Uterus (tissue), 4 donors: ENCODE measurements around the gene PLS1. TPM values are rescaled to one million over a fixed set of nuclear protein-coding genes. Genes with fewer than 3 reads are reported as not detected.

Source experiments
- DNase-seq, 2 donors: peaks; one replicate each; pipeline ENCODE4 v3.0.0-alpha.2; 2019 to 2020
- H3K27ac ChIP-seq, 2 donors: fragments of 200-600 bp; sonication (generic); 1 replicate in 1 of 2; 2 replicates in 1 of 2; pipeline ENCODE4 v1.5.1; 2016 to 2018
- H3K27me3 ChIP-seq, 2 donors: fragments of 200-600 bp; sonication (generic); one replicate each; pipeline ENCODE4 v1.5.1; 2018 to 2019; ENCODE audit warnings: control low read depth in 1 of 2
- H3K36me3 ChIP-seq, 2 donors: fragments of 200-600 bp; sonication (generic); one replicate each; pipeline ENCODE4 v1.5.1; 2019; ENCODE audit warnings: control low read depth in 1 of 2
- H3K4me1 ChIP-seq, 2 donors: fragments of 200-600 bp; sonication (generic); one replicate each; pipeline ENCODE4 v1.5.1; 2018 to 2019; ENCODE audit warnings: control low read depth in 1 of 2
- H3K4me3 ChIP-seq, 2 donors: fragments of 200-600 bp; sonication (generic); 1 replicate in 1 of 2; 2 replicates in 1 of 2; pipeline ENCODE4 v1.5.1; 2018 to 2019; ENCODE audit warnings: mild to moderate bottlenecking in 1 of 2
- H3K9me3 ChIP-seq, 2 donors: fragments of 200-600 bp; sonication (generic); one replicate each; pipeline ENCODE4 v1.5.1; 2019; ENCODE audit warnings: control low read depth in 1 of 2
- POLR2A ChIP-seq, 2 donors: fragments of 450-650 bp; IDR thresholded peaks; one replicate each; pipeline ENCODE4 v1.6.1; 2016; ENCODE audit warnings: antibody characterized with exemption in 2 of 2, mild to moderate bottlenecking in 1 of 2, moderate library complexity in 1 of 2
- intact Hi-C: fragments of 100-400 bp; cut with DNase I; formaldehyde crosslinking; loops from one replicate; pipeline ENCODE4 v1.15.1; 2023; ENCODE audit warnings: low total_unique reads
- total RNA-seq, 4 donors: library from RNA; depleted of rRNA in 3 of 4; stranded (reverse); fragments of >200 nt in 3 of 4; gene quantifications; one replicate each; pipeline versions ENCODE4 v1.1.0 to v1.2.4, GENCODE V29; 2014 to 2023
- TF ChIP-seq, protein P1 (sequence below), 4 experiments: fragments of 200-600 bp in 2 of 4; fragments of 450-650 bp in 2 of 4; sonication (generic) in 2 of 4; IDR thresholded peaks; one replicate each; pipeline ENCODE4 v1.5.1; 2016 to 2019; ENCODE audit warnings: antibody characterized with exemption in 4 of 4, mild to moderate bottlenecking in 2 of 4, moderate library complexity in 1 of 4
- donor health status: DM: yes; HTN: yes; CAD: no.

PLS1 gene
- total RNA-seq, 4 donors from 2014 or later = 0.26 to 4.5 (median 1.8) TPM

- Histone ChIP-seq H3K4me3 (no peak overlapping the region), H3K36me3 (no peaks in the 10 kb centered on the region), H3K27me3 (no peaks in the 10 kb centered on the region), H3K27ac (no peak overlapping the region), H3K4me1 (no peaks in the 10 kb centered on the region), H3K9me3 (no peaks in the 10 kb centered on the region)
- no peak for DNase-seq
- no peak for TF ChIP-seq POLR2A (IDR thresholded peaks at IDR 0.05)
- TF ChIP-seq, protein P1, sequence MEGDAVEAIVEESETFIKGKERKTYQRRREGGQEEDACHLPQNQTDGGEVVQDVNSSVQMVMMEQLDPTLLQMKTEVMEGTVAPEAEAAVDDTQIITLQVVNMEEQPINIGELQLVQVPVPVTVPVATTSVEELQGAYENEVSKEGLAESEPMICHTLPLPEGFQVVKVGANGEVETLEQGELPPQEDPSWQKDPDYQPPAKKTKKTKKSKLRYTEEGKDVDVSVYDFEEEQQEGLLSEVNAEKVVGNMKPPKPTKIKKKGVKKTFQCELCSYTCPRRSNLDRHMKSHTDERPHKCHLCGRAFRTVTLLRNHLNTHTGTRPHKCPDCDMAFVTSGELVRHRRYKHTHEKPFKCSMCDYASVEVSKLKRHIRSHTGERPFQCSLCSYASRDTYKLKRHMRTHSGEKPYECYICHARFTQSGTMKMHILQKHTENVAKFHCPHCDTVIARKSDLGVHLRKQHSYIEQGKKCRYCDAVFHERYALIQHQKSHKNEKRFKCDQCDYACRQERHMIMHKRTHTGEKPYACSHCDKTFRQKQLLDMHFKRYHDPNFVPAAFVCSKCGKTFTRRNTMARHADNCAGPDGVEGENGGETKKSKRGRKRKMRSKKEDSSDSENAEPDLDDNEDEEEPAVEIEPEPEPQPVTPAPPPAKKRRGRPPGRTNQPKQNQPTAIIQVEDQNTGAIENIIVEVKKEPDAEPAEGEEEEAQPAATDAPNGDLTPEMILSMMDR (IDR thresholded peaks at IDR 0.05) = no peak
- intact Hi-C loops = no loop called here
Observed at GRCh38 chr3:142670120-142670519, 73.9 kb downstream of the PLS1 start.

DNA sequence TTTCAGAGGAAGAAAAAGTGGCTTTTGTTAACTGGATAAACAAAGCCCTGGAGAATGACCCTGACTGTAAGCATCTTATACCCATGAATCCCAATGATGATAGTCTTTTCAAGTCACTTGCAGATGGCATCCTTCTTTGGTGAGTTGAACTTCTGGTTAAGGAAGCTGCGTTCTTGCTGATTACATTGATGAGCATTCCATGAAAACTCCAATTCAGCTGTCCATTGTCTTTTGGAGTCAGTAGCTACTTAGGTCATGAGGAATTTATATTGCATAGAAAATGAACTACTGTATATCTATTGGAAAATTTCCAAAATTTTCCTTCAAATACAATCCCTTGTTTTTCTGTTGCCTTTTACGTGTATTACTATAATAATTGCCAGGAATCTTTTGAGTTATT, 80.0 kb downstream of the PLS1 start:
- Histone ChIP-seq H3K4me3 (no peak overlapping the region), H3K36me3 (no peaks in the 10 kb centered on the region), H3K4me1 (no peaks in the 10 kb centered on the region), H3K27me3 (no peaks in the 10 kb centered on the region), H3K9me3 (no peaks in the 10 kb centered on the region), H3K27ac (no peak overlapping the region)
- no peak for DNase-seq
- intact Hi-C loops = no loop called here
- TF ChIP-seq, protein P1 (IDR thresholded peaks at IDR 0.05) = no peak
- no peak for TF ChIP-seq POLR2A (IDR thresholded peaks at IDR 0.05)

- Histone ChIP-seq H3K36me3 (no peaks in the 10 kb centered on the region), H3K4me1 (no peaks in the 10 kb centered on the region), H3K9me3 (no peaks in the 10 kb centered on the region), H3K27ac (no peak overlapping the region), H3K4me3 (no peak overlapping the region), H3K27me3 (no peaks in the 10 kb centered on the region)
- intact Hi-C loops = no loop called here
- TF ChIP-seq POLR2A (IDR thresholded peaks at IDR 0.05) = no peak
- TF ChIP-seq, protein P1 (IDR thresholded peaks at IDR 0.05) = no peak
- DNase-seq = no peak
Observed at GRCh38 chr3:142680710-142681109, 84.5 kb downstream of the PLS1 start.

DNA sequence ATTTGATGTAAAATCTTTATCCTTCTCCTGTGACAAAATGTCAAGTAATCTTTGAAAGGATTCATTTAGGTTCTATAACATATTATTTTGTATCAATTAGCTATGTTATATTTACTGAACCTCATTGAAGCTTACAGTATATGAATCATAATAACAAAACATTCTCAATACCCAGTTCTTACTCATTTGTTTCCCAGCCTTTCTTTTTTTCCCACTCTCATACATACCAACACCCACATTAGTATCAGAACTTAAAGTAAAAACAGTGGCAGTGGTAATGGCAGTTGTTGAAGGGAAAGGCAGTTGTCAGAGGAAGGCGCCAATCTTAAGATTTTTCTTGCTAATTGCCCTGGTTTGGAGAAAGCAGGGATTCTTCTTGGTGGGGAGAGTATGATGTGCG, 94.4 kb downstream of the PLS1 start:
- Histone ChIP-seq H3K27ac (no peak overlapping the region), H3K27me3 (no peaks in the 10 kb centered on the region), H3K4me1 (no peaks in the 10 kb centered on the region), H3K36me3 (no peaks in the 10 kb centered on the region), H3K9me3 (no peaks in the 10 kb centered on the region), H3K4me3 (no peak overlapping the region)
- intact Hi-C loops = no loop called here
- DNase-seq = no peak
- no peak for TF ChIP-seq POLR2A (IDR thresholded peaks at IDR 0.05)
- TF ChIP-seq, protein P1 (IDR thresholded peaks at IDR 0.05) = no peak

DNA sequence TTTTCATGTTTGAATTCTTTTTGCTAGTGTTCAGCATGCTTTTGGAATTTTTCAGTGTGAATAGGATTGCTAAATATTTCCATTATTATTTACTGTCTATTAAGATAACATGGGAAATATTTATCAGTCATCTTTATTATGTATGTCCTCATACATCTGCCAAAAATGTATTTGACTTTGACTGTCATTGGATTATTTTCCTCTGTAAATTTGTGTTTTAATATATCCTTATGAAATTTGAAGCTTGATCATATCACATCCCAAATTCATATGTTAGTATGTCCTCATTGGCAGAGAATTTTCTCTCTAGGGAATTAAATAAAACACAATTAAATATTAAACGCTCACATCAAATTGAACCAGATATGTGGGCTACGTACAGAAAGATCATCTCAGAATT, 95.3 kb downstream of the PLS1 start:
- Histone ChIP-seq H3K4me3 (no peak overlapping the region), H3K27me3 (no peaks in the 10 kb centered on the region), H3K9me3 (no peaks in the 10 kb centered on the region), H3K27ac (no peak overlapping the region), H3K36me3 (no peaks in the 10 kb centered on the region), H3K4me1 (no peaks in the 10 kb centered on the region)
- no peak for TF ChIP-seq POLR2A (IDR thresholded peaks at IDR 0.05)
- TF ChIP-seq, protein P1 (IDR thresholded peaks at IDR 0.05) = no peak
- DNase-seq = no peak
- intact Hi-C loops = no loop called here
